Thyroid gland (tissue), 4 donors: ENCODE data around the gene SEMA6A.

ENCODE experiments used
- POLR2A ChIP-seq, 2 donors: fragments of 450-650 bp; IDR thresholded peaks; one replicate each; pipeline ENCODE4 v1.6.1; 2017; ENCODE audit warnings: antibody characterized with exemption in 2 of 2, mild to moderate bottlenecking in 2 of 2, moderate library complexity in 1 of 2
- TF ChIP-seq, protein P1 (sequence below), 6 experiments: fragments of 200-600 bp in 3 of 6; fragments of 450-650 bp in 3 of 6; sonication (generic) in 3 of 6; IDR thresholded peaks; one replicate each; pipeline ENCODE4 v1.5.1; 2016 to 2019; ENCODE audit warnings: antibody characterized with exemption in 6 of 6, mild to moderate bottlenecking in 2 of 6, inconsistent platforms in 1 of 6, moderate library complexity in 1 of 6

DNA sequence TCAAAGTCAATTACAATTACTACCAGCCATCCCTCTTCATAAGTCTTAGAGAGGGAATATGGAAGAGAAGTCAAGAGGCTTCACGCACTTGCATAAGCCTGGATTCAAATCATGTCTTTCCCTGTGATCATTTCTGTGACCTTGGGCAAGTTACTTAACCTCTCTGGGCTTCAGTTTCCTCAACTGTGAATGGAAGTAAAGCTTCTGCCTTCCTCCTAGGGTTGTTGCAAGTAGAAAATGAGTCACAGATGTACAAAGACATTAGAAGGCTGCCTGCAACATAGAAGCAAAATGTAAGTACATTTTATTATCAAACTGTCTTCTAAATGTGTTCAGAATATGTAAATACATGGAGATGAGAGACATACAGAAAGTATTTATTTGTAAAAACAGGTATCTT is 42.3 kb upstream of the SEMA6A start:
- TF ChIP-seq, protein P1, sequence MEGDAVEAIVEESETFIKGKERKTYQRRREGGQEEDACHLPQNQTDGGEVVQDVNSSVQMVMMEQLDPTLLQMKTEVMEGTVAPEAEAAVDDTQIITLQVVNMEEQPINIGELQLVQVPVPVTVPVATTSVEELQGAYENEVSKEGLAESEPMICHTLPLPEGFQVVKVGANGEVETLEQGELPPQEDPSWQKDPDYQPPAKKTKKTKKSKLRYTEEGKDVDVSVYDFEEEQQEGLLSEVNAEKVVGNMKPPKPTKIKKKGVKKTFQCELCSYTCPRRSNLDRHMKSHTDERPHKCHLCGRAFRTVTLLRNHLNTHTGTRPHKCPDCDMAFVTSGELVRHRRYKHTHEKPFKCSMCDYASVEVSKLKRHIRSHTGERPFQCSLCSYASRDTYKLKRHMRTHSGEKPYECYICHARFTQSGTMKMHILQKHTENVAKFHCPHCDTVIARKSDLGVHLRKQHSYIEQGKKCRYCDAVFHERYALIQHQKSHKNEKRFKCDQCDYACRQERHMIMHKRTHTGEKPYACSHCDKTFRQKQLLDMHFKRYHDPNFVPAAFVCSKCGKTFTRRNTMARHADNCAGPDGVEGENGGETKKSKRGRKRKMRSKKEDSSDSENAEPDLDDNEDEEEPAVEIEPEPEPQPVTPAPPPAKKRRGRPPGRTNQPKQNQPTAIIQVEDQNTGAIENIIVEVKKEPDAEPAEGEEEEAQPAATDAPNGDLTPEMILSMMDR (IDR thresholded peaks at IDR 0.05) = no peak
- no peak for TF ChIP-seq POLR2A (IDR thresholded peaks at IDR 0.05)
